SK-N-MC (cell line): ENCODE results near the gene CCDC116.

ENCODE experiments used
- EZH2 ChIP-seq: fragments of 200-600 bp; sonication (generic); IDR thresholded peaks from one replicate; pipeline ENCODE4 v1.6.1; 2017; ENCODE audit warnings: antibody characterized with exemption
- FOXP2 ChIP-seq: optimal IDR thresholded peaks from 2 replicates; pipeline ENCODE3; 2011; ENCODE audit warnings: mild to moderate bottlenecking, moderate library complexity; ENCODE audit not compliant: insufficient read depth; ENCODE audit errors: extremely low read length, control extremely low read depth
- POLR2AphosphoS5 ChIP-seq: IDR thresholded peaks from 2 replicates; pipeline ENCODE4 v1.6.1; 2012; ENCODE audit warnings: mild to moderate bottlenecking, low read depth, low read length, borderline replicate concordance

- TF ChIP-seq EZH2 (no peak), POLR2AphosphoS5 (no peak), FOXP2 (no peak)
These were observed 31.2 kb downstream of the CCDC116 start for GRCh38 chr22:21663738-21664137.
